SH-SY5Y (cell line): ENCODE measurements around the gene SHISA9.

Experiments
- GATA2 ChIP-seq: IDR thresholded peaks from 2 replicates; pipeline ENCODE4 v1.6.1; 2011; ENCODE audit warnings: mild to moderate bottlenecking, low read depth, low read length
- GATA3 ChIP-seq: IDR thresholded peaks from 2 replicates; pipeline ENCODE4 v1.6.1; 2011; ENCODE audit warnings: low read depth, mild to moderate bottlenecking, low read length, moderate library complexity

DNA sequence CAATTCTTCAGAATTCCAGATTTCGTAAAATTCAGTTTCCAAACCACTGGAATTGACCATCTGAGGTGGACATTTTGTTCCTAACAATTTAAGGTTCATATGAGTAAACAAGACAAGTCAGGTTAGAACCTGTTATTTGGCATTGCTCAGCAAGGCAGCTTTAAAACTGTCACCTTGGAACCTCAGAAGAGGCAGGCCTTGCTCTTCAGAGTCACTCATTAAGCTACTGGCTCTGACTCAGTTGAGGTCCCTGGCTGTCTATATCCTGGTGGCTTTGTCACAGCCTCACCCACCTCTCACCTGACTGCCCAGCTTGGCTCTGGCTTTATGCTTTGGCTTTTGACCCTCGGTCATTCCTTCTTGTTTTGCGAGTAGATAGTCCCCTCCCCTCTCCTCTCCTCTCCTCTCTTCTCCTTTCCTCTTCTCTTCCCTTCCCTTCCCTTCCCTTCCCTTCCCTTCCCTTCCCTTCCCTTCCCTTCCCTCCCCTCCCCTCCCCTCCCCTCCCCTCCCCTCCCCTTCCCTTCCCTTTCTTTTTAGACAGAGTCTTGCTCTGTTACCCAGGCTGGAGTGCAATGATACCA, 238.4 kb downstream of the SHISA9 start:
- TF ChIP-seq GATA2 (no peak), GATA3 (no peak)
